GM12864 (cell line): ENCODE measurements around the gene SNAI1.

ENCODE experiments used
- DNase-seq: peaks from one replicate; pipeline ENCODE4 v3.0.0-alpha.2; 2011; ENCODE audit warnings: low read depth
- H3K4me3 ChIP-seq: 2 replicates; pipeline ENCODE4 v1.5.1; 2011; ENCODE audit warnings: mild to moderate bottlenecking, low read depth, low read length, control low read depth
- CTCF ChIP-seq: IDR thresholded peaks from 2 replicates; pipeline ENCODE4 v1.5.1; 2011; ENCODE audit warnings: low read depth, mild to moderate bottlenecking, moderate library complexity, low read length, control low read depth, inconsistent platforms; ENCODE audit errors: missing control alignments

Gene SNAI1

GRCh38 chr20:49941456-49941855, 41.3 kb upstream of the SNAI1 start:
- DNase-seq, result no peak
- TF ChIP-seq CTCF, result no peak
- H3K4me3 ChIP-seq, result no peak overlapping the region

GRCh38 chr20:49942303-49942702, 40.5 kb upstream of the SNAI1 start:
- DNase-seq, result no peak
- no peak for TF ChIP-seq CTCF

GRCh38 chr20:49942942-49943341, 39.8 kb upstream of the SNAI1 start:
- no peak overlapping the region for H3K4me3 ChIP-seq
- no peak for DNase-seq
- no peak for TF ChIP-seq CTCF

More at GRCh38 chr20:49942303-49942702, 40.5 kb upstream of the SNAI1 start:
- H3K4me3 ChIP-seq, result no peak overlapping the region

- no peak for DNase-seq
- H3K4me3 ChIP-seq, result no peak overlapping the region
- TF ChIP-seq CTCF, result no peak
Measured at GRCh38 chr20:49945306-49945700, 37.5 kb upstream of the SNAI1 start.

GRCh38 chr20:49945701-49946477, 36.9 kb upstream of the SNAI1 start:
- DNase-seq, result no peak
- H3K4me3 ChIP-seq, result no peak overlapping the region
- no peak for TF ChIP-seq CTCF

GRCh38 chr20:49948178-49948577, 34.6 kb upstream of the SNAI1 start:
- H3K4me3 ChIP-seq, result no peak overlapping the region
- no peak for DNase-seq
- TF ChIP-seq CTCF, result no peak
